NOMO-1 treated with DMSO at 0.1 percent for 48 hours (cell line): ENCODE measurements around the gene CCSAP.

Experiments
- DNase-seq: peaks from one replicate; lab custom pipeline; 2025; ENCODE audit not compliant: unreplicated experiment; lab: John Stamatoyannopoulos, UW

Gene CCSAP

DNA sequence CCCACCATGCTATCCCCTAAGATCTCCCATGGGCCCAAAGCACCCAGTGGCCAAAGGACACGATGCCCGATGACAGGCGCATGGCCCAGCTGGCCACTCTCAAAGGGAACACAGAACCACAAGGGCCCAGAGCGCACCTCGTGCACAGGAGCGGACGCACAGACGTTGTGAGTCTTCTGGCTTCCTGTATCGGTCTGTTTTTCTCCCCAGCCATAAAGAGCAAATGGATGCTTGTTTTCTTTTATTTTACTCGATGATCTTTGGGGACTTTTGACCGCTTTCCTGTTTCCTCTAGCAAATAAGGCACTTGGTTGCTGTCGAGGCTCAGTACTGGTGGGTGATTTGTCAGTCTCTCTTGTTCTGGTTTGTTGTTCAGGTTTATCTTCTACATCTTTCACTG lies 16.2 kb downstream of the CCSAP start:
- no peak for DNase-seq

GRCh38 chr1:229325853-229326487 lies 16.9 kb downstream of the CCSAP start:
- DNase-seq, result peak; percentile 16

GRCh38 chr1:229325401-229325800 lies 17.4 kb downstream of the CCSAP start:
- DNase-seq, result no peak

GRCh38 chr1:229323885-229324553 lies 18.8 kb downstream of the CCSAP start:
- no peak for DNase-seq

DNA sequence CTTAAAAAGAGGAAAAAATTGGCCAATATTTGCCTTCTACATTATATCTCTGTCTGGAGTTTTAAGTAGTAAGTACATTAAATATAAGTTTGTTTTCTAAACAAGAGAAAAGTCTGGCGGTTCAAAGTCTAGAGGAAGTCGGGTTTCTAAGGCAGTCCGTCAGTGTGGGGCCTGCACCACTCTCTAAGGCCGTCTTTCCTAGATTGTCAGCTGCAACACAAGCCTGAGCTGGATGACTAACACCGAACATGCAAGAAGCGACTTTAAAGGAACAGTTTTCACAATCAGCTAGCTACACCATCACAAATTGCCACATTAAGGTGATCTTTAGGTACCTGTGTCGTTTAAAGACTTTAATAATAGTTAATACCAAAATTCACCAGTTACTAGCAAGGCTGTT lies 19.6 kb downstream of the CCSAP start:
- DNase-seq, result no peak

GRCh38 chr1:229319487-229319886 lies 23.4 kb downstream of the CCSAP start:
- DNase-seq, result no peak

DNA sequence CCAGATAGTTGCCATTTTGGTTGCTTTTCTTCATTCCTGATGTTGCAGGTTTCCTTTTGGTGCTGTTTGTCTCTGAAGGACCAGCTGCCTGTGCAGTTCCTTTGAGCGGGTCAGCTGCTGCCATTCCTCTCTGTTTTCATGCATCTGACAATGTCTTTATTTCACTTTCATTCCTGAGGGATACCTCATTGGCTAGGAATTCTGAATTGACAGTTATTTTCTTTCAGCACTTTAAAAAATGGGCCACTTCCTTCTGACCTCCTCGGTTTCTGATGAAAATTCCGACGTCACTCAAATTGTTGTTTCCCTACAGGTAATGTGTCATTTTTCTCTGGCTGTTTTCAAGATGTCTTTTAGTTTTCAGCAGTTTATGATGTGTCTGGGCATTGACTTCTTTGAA lies 24.8 kb downstream of the CCSAP start:
- no peak for DNase-seq

DNA sequence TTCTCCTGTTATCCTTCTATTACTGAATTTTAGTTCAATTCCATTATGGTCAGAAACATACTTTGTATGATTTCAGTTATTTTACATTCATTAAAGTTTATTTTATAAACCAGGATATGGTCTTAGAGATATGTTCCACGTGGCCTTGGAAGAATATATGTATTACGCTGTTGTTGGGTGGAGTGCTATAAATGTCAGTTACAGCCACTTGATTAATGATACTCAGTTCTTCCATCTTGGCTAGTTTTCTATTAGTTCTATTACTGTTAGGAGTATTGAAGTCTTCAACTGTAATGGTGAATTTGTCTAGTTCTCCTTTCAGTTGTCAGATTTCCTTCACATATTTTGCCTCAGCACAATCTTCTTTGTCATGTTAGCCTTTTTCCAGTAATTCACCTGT lies 26.7 kb downstream of the CCSAP start:
- DNase-seq, result no peak

- DNase-seq, result no peak
These were observed 32.0 kb downstream of the CCSAP start for GRCh38 chr1:229310833-229311232.

GRCh38 chr1:229309684-229310083 lies 33.2 kb downstream of the CCSAP start:
- DNase-seq, result no peak

DNA sequence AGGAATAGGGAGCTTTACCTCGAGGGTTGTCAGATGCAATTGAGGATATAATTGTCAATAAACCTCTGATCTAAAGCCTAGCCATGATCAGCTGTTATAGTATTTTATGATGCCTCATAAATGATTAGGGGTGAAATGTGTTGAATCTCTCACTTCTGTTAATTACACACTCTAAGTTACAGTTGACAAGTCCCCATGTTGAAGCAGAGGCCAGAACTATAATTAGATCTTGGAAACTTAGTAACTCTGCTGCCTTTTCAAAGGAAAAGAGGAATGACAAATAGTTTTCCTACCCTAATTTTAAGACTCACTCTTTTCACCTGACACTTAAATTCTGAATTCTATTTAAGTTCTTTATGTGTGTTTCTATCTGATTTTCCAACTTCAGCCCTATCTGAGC lies 33.8 kb downstream of the CCSAP start:
- no peak for DNase-seq

- no peak for DNase-seq
These were observed 37.5 kb downstream of the CCSAP start for GRCh38 chr1:229305392-229305791.

DNA sequence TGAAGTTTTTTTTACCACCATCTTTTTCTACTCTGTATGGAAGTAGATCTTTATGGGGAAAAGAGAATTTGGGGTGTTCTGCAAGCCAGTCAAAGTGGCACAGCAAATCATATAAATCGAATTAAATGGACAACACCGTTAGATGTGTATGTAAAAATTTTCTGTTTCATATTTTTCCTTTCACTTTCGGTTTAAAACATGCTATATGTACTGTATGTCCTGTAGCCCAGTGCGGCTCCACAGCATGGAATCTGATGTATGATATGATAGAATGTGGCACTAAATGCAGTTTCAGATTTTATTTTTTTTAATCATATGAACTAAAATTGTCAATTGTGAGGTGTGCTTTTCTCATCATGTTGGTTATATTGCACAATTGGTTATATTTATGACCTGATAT lies 39.0 kb downstream of the CCSAP start:
- DNase-seq, result no peak

DNA sequence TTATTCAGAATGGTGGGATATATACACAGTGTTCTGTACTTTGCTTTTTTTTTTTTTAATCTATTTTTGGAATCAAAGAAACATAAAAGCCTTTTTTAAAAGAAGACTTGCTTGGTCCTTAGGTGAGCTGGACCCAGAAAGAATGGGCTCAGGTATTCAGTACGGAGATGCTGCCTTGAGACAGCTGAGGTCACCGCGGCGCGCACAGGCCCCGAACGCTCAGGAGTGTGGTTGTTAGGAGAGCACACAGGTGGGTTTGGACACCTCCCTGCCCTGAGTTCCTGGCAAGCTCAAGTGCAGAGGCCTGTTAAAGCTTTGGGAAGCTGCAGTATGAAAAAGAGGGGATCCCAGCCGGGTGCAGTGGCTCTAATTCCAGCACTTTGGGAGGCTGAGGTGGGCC lies 40.1 kb downstream of the CCSAP start:
- DNase-seq, result no peak

GRCh38 chr1:229300099-229300757 lies 42.6 kb downstream of the CCSAP start:
- no peak for DNase-seq

GRCh38 chr1:229298887-229299503 lies 43.9 kb downstream of the CCSAP start:
- no peak for DNase-seq

DNA sequence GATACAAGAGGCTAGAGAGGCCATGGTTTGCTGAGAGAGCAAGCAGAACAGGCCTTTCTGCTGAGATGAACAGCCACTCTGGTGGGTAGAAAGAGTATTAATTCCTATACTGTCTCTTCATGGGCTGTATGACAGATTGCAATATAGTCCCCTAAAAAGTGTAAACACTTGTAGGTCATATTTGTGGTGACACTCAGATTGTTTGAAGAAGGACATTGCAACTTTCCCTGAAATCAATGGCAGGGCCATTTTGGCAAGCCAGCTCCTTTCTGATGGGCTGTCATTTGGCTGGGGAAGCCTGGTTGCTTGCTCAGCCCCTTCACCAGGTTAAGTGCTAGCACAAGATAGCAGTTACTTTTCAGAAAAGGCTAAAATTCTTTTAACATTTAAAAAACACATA lies 44.4 kb downstream of the CCSAP start:
- no peak for DNase-seq

GRCh38 chr1:229297746-229298145 lies 45.1 kb downstream of the CCSAP start:
- no peak for DNase-seq

GRCh38 chr1:229296541-229296941 lies 46.3 kb downstream of the CCSAP start:
- DNase-seq, result no peak

DNA sequence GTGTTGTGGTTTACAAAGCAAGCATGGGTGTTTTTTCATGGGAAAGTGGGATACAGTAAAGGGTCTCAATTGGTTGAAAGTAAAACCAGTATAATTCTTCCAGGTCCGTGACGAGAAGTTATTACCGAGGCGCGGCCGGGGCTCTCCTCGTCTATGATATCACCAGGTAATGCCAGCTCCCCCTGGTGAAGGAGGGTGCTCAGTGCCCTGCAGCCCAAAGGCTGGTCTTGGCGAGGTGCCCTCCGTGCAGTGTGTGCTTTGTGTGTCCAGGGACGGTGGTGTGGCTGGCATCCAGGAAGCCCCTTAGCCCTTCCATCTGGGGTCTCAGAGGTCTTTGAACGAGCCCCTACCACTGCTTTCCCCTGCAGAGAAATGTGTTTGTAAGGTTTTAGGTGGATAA lies 47.1 kb downstream of the CCSAP start:
- no peak for DNase-seq

GRCh38 chr1:229293528-229294204 lies 49.2 kb downstream of the CCSAP start:
- no peak for DNase-seq
